DMS 273 treated with DMSO at 0.1 percent for 48 hours (cell line): Measurements from ENCODE around the gene RFXANK.

Experiments
- DNase-seq: peaks from one replicate; lab custom pipeline; 2025; lab: John Stamatoyannopoulos, UW

The RFXANK gene

DNA sequence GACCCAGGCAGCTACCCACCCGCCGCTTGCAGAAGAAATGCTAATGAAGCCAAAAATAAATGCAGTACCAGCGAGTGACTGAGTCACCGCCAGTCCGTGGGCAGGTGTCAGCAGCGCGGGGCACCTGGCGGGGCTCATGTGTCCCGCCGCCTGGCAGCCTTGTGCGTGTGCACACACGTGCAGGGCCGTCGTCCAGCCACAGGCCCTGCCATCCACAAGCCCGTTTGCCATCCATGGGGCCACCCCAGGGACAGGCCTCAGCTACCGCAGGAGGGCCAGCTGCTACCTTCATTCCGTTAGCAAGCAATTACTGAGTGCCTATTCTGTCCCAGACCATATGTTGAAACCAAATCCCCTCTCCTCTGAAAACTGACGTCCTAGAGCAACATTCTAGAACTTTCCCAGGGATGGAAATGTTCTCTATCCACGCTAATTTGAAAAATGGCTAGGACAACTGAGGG, 40.2 kb downstream of the RFXANK start:
- peak; percentile 70 for DNase-seq

DNA sequence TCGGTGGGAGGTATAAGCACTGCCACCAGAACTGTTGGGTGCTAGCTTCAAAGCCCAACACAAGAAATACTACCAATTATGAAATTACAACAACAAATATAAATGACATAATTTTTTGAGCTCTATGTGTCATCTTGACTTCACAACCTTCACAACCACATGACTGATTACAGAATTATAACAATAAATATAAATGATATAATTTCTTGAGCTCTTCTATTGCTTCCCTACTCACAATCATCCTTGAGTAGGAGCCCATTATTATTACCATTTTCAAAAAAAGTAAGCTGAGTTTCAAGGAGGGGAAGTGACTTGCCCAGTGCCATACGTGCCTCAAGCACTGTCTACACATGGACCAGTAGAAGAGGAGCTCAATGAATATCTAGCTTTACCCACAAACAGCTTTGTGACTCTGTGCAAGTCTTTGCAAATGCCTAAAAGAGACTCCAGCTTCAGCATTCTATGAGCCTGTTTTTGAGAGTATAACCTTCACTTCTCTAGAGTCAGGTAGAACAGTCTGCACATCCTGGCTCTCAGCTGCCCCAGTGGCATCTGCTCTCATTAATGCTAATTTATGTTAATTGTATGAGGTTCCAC, 42.3 kb downstream of the RFXANK start:
- DNase-seq: no peak

DNA sequence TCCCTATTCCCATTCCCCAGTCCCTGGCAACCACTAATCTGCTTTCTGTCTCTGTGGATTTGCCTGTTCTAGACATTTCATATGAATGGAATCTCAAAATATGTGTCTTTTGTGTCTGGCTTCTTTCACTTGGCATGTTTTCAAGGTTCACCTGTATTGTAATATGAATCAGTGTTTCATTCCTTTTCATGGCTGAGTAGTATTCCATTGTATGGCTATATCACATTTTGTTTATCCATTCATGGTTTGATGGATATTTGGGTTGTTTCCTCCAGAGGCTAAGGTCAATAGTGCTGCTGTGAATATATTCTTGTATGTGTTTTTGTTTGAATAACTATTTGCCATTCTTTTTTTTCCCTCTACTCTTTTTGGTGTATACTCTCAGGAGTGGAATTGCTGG, 44.1 kb downstream of the RFXANK start:
- DNase-seq: no peak

DNA sequence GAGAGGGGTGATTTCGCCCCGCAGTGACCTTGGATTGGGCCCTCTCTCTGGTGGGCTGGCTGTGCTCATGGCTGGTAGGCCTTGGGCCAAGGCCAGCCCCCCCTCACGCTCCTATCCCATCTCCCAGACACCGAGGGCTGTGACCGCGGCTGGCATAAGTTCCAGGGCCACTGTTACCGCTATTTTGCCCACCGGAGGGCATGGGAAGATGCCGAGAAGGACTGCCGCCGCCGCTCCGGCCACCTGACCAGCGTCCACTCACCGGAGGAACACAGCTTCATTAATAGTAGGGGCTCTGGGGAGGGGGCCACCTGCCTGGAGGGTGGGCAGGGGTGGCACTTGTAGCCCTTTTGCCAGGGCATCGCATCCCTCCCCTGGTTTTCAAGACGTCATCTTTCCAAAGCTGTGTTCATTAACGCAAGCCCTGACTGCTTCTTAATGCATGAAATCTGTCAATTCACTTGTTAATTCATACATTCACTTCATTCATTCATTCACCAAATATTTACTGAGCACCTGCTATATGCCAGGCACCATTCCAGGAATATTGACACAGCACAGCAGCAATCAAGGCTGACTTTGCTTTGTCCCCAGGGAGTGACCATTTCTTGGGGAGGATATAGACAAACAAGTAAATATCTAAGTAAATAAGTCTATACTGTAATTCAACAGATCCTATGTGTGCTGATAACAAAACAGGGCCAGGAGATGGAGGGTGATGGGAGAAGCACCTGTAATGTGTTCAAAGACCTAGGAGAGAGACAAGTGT, 46.3 kb downstream of the RFXANK start:
- DNase-seq: no peak

DNA sequence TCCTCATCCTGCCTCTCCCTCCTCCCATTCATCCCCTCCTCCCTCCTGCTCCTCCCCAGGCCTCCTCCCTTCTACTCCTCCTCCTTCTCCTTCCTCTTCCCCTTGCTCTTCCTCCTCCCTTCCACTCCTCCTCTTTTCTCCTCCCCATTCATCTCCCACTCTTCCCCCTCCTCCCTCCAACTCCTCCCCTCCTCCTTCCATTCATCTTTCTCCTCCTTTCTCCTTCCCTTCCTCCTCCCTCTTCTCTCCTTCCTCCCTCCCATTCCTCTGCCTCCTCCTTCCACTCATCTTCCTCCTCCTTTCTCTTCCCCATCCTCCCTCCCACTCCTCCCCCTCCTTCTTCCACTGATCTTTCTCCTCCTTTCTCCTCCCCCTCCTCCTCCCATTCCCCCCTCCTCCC, 47.6 kb downstream of the RFXANK start:
- no peak for DNase-seq

DNA sequence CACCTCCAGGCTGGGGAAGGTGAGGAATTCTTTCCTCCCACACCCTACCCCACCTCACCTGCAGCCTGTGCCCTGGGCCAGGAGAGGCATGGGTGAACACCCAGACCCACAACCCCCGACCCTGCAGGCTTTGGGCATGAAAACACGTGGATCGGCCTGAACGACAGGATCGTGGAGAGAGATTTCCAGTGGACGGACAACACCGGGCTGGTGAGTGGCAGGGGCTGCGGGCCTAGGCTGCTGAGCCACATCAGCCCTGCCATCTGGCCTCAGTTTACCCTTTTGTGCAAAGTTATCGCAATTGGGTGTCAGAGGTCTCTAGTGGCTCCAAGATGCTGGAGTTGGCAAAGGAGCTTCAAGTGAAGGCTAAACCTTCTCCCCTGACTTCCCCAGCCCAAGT, 48.4 kb downstream of the RFXANK start:
- no peak for DNase-seq

DNA sequence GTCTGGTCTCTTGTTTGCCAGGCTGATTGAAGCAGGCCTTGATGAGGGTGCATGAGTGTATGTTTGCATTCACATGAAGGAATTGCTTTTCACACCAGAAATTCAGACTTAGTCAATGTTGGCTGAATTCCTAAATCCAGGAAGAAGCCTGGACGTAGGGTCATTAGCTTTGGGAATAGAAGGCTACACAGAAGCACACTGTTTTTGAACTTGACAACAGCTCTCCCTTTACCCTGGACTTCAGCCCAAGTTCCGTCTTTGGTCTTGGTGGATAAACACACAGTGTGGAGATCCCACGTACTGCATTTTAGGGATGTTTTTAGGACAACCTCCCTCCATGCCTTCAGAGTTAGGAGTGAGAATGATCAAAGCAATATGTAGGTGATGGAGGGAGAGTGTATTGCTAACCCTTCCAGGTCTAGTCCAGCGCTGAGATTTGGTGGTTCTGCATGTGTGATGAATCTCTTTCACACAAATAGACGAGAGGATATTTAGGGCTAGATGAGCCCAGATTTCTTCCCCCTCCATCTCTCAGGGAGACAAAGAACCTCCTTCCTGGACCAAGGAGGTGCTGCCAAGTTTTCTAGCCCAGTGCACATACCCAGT, 58.2 kb downstream of the RFXANK start:
- no peak for DNase-seq
